GM19351 (cell line): ENCODE measurements around the gene NOL4L.

Experiments
- ATAC-seq: cut with Tn5 transposase; IDR thresholded peaks from one replicate; pipeline ENCODE4 v1.9.1; 2021; ENCODE audit warnings: mild to moderate bottlenecking, moderate library complexity; ENCODE audit not compliant: unreplicated experiment

The NOL4L gene

DNA sequence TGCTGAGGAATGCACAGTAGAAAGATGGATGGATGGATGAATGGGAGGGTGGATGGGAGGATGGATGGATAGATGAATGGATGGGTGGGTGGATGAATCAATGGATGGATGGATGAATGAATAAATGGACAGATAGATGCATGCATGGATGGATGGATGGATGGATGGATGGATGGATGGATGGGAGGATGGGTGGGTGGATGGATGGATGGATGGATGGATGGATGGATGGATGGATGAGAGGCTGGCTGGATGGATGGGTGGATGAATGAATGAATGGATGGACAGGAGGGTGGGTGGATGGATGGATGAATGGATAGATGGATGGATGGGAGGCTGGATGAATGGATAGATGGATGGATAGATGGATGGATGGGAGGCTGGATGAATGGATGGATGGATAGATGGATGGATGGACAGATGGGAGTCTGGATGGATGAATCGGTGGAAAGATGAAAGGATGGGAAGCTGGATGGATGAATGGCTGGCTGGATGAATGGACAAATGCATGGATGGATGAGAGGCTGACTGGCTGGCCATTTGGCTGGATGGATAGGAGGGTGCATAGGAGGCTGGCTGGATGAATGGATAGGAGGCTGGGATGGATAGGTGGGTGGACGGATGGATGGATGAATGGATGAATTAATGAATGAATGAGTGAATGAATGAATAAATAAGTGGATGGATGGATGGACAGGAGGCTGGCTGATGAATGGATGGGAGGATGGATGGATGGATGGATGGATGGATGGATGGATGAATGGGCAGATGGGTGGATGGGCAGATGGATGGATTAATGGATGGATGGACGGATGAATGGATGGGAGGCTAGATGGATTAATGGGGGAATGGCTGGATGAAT, 28.3 kb upstream of the NOL4L start:
- no peak for ATAC-seq

DNA sequence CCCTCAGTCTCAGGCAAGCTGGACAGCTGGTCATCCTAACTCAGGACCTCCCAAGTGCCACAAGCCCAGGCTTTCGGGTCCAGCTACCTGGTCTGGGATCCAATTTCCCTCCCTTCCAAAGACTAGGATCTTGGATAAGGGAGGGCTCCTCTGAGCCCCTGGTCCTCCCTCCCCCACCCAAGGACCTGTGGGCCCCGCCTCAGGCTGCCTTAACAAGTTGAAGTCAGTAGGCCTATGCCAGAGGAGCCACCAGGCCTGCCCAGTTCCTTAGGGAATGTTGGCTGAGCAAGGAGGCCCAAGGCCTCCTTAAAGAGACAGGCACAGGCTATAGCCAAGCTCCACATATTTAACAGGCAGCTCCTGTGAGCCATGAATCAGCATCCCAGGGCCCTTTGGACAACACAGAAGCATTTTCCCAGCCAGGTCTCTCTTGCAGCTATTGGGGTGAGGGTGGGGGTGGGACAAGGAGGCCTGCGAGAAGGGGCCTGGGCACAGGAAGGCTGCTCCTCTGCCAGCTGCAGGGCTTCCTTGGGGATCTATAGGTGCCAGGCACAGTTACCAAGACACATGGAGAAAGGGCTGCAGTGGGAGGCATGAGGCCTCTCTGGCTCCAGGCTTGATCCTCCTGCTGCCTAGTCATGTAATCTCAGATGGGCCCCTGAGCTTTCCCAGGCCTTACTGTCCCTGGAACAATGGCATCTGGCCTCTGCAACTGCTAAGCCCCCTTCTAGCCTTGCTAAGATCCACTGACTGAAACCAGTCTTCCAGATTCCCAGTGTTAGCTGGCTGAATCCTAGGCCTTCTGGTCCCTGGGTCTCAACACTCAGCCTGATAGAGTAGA, 27.4 kb upstream of the NOL4L start:
- no peak for ATAC-seq

GRCh38 chr20:32611868-32612267, 26.7 kb upstream of the NOL4L start:
- no peak for ATAC-seq

GRCh38 chr20:32611286-32611685, 26.2 kb upstream of the NOL4L start:
- no peak for ATAC-seq

- ATAC-seq: no peak
Observed at GRCh38 chr20:32610472-32611218, 25.5 kb upstream of the NOL4L start.

DNA sequence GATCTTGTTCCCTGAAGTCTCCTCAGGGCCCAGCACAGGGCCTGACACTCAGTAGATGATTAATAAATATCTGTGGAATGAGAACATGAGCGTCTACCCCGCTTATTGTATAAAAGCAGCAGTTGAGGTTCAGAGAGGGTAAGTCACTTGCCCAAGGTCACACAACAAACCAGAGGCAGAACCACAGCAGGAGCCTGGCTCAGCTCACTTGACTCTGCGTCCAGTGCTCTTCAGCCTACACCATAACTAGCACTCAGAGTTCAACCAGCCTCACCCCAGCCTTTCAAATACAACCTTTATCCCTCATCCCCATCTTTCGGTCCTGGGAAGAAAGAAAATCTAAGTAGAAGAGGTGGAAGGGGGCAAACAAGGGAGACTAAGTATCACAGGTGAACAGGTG, 24.9 kb upstream of the NOL4L start:
- no peak for ATAC-seq

DNA sequence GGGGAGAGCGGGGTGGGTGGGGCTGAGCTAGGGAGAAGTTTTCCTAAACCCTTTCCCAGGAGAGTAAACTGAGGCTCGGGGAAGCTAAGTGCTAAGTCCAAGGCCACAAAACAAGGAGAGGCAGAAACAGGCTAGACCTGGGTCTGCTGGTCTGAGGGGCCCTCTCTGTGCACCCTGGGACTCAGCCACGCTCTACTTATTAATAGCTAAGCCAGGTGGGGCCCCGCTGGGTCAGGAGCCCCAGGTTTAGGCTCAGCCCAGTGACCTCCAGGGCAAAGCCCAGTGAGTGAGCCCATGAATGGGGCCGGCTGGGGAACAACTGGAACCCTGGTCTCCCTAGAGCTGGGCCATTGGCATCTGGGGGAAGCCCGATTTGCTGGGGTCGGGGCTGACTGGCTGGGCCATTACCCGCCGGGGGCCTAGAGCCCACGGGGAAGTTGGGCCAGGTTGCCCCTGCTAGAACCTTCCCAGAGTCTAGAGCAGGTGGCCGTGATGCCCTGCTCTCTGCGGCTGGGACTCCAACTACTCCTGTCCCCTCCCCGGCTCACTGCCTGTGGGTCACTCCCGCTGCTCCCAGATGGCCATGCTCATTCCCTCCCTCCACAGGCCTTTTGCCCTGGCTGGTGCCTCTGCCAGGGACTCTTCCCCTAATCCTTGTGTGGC, 24.1 kb upstream of the NOL4L start:
- ATAC-seq: no peak

GRCh38 chr20:32608664-32609015, 23.5 kb upstream of the NOL4L start:
- ATAC-seq: no peak

GRCh38 chr20:32607727-32608663, 22.9 kb upstream of the NOL4L start:
- ATAC-seq: no peak

DNA sequence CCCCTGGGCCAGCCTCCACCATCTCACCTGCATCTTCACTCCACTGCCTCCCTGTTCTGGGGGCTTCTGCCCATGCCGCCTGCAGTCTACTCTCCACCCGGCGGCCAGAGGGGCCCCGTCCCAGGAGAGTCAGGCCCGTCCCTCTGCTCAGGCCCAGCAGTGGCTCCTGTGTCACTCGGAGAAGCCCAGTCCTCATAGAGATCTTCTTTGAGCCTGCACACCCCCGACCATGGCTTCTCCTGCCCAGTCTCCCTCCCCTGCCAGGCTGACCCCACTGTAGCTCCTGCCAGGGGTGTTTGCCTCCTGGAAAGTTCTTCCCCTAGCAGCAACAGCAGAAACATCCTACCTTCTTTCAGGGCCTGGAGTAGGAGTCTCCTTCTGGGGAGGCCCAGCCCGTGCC, 22.2 kb upstream of the NOL4L start:
- no peak for ATAC-seq

- ATAC-seq: no peak
Observed at GRCh38 chr20:32606790-32607189, 21.7 kb upstream of the NOL4L start.

DNA sequence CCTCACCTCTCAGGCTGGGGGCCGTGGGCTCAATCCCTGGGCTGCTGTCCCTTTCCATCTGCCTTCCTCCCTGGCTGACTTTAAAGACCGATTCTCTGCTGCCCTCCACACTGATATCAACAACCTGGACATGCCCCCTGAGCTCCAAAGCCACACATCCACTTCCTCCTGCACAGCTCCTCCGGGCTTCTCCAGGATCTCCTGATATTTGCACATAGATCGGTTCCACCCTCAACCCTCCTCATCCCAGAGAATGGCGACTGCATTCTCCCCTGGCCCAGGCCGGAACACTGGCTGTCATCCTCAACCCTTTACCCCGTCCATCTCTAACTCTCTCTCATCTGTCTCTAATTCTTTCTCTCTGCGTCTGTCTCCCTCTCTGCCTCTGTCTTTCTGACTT, 21.0 kb upstream of the NOL4L start:
- no peak for ATAC-seq

DNA sequence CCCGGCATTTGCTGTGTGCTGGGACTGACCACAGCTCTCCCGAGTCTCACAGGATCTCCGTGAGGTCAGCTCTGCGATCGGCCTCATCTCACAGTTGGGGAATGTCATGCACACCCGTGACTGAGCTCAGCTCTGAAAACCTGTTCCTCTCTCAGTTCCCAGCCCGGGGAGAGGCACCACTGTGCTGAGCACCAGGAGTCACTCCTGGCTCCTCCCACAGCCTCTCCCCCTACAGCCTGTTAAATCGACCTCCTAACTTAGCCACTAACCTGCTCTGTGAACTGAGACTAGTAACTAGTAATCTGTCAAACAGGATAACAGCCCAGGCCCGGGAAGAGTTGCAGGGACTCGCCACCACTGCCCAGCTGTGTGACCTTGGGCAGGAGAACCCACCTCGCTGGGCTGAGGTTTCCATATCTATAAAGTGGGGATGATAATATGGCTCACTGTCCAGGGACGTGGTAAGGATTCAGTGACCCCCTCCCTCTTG, 20.1 kb upstream of the NOL4L start:
- no peak for ATAC-seq

DNA sequence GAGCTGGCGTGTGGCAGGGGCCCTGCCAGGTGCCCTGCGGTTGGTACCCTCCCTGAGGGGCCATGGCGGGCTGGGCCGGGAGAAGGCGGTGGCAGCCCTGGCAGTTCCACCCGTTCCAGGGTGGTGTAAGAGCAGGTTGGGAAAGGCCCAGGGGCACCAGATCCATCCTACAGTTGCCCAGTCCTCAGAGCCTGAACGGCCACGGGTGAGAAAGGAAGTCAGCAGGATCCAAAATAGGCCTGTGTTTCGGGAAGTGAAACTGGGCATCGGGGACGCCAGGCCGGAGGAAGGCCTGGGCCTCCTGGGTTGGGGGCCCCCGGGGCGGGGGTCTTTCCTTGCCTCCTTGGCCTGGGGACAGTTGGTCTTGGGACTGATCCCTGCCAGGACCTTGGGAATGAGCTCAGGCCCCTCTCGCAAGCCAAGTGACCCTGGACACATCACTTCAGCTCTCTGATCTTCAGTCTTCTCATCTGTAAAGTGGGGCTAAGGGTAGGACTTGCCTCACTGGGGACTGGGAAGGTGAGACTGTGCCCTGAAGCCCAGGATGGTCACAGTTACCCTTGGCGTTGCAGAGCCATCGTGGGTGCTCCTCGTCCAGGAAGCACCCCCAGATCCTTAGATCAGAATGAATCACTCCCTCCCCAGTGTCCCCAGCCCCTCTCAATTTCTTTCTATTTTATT, 18.1 kb upstream of the NOL4L start:
- ATAC-seq: no peak

- ATAC-seq: no peak
Observed at GRCh38 chr20:32602273-32602672, 17.1 kb upstream of the NOL4L start.

DNA sequence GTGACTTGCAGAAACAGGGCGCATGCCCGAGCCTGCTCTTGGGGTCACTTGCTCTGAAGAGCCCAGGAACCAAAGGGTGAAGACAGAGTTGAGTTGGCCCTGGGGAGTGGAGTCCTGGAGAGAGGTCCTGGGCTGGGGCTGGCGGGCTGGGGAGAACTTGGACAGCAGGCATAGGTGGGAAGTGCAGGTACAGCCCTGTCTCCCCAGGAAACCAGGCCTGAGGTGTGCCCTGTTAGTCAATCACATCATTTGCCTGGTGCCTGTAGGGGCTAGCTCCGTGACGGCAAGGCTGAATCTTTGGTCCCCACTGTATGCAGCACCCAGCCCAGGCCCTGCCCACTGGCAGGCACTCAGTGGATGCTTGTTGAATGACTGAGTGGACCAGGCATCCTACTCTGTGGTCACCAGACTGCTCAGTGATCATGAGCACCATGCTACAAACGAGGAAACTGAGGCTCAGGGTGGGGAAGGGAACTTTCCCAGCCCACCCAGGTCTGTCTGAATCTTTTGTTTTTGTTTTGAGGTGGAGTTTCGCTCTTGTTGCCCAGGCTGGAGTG, 15.6 kb upstream of the NOL4L start:
- no peak for ATAC-seq

GRCh38 chr20:32599783-32600340, 14.7 kb upstream of the NOL4L start:
- ATAC-seq: no peak

DNA sequence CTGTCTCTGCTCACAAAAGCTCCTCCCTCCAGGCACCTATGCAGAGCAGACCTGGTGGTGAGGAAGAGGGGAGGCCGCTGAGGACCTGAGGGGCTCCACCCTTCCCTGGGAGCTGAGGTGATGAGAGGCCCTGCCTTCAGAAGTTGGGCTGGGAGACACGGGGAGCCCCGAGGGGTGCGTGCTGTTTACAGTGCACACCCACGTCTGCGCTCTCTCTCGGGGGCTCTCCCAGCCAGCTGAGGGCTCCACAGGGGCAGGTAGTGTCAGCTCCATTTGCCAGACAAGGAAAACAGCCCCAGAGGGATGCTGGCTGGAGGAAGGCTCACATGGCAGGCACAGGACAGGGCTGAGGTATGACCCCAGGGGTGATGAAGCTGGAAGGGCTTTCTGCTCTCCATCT, 13.5 kb upstream of the NOL4L start:
- ATAC-seq: no peak

DNA sequence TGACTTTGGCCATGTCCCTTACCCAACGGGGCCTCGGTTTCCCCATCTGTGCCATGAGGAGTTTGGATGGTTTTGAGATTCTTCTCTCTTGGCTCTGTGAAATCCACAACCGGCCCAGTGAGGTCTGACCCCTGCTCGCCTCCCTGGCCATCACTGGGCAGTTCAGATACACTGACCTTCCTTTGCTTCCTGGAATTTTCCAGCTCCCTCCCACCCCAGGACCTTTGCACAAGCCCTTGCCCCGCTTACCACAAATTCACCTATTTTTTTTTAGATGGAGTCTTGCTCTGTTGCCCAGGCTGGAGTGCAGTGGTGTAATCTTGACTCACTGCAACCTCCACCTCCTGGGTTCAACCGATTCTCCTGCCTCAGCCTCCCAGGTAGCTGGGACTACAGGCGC, 12.6 kb upstream of the NOL4L start:
- ATAC-seq: no peak
